Cerebellar cortex (tissue), 1 donor: ENCODE measurements around the gene GPRC5C.

Source experiments
- DNase-seq: peaks from one replicate; pipeline ENCODE4 v3.0.0-alpha.2; 2015; ENCODE audit warnings: low spot score

GPRC5C gene

DNA sequence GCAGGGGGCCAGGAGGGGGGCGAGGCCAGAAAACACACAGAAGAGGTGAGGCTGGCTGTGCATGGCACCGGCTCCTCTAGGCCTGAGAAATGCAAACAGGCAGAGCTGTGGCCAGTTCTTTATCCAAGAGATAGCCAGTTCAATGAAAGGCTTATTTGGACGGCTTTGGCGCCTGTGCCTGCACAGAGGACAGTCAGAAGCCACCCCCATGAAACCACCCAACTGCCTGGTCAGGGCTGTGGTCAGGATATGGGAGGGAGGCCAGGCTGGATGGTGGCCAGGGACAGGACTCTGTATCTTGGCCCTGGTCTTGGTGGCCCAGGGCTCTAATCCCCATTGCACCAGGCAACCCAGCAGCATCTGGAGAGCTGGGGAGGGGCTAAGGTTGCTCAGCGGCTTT lies 24.5 kb upstream of the GPRC5C start:
- DNase-seq, result no peak

DNA sequence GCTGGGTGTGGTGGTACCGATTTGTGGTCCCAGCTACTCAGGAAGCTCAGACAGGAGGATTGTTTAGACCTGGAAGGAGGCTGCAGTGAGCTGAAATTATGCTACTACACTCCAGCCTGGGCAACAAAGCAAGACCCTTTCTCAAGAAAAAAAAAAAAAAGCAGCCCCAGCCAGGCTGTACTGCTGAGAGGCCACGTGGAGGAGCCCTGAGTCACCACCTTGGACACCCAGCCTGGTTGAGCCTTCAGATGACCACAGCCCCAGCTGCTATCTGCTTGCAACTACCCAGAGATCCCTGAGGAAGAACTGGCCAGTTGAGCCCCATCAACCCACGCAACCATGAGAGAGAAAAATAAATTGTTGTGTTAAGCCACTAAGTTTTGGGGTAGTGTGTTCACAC lies 23.6 kb upstream of the GPRC5C start:
- DNase-seq, result no peak

DNA sequence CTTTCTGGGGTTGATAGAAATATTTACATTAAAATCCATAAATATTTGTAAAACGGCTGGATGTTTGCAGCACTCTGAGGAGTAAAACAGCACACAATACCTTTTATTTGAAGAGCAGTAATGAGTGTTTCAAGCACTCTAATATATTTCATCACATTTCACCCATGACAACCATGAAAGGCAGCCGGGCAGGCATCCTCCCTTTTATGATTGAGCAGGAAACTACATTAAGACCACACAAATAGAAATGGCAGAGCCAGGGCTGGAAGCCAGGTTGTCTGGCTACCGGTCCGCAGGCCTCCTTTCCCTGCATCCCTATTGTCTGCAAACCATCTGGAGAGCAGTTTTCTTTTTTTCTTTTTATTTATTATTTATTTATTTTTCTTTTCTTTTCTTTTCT lies 23.1 kb upstream of the GPRC5C start:
- peak; percentile 86 for DNase-seq

DNA sequence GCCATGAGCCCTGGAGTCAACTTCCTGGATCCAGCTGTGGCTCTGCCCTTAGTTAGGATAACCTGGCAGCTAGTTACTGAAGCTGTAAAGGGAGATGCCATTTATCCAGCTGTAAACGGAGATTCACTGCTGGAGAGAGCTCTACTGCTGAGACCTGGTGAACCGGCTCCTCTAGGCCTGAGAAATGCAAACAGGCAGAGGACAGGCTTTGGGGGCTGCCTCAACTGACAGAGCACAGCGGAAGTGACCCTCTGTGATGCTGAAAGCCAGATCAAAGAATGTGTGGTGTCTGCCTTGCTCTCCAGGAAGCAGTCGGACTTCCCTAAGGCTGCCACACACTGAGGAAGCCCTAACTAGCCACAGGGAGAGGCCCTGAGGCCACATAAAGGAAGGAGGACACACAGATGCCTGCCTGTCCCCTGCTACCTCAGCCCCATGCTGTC lies 21.9 kb upstream of the GPRC5C start:
- DNase-seq, result no peak

DNA sequence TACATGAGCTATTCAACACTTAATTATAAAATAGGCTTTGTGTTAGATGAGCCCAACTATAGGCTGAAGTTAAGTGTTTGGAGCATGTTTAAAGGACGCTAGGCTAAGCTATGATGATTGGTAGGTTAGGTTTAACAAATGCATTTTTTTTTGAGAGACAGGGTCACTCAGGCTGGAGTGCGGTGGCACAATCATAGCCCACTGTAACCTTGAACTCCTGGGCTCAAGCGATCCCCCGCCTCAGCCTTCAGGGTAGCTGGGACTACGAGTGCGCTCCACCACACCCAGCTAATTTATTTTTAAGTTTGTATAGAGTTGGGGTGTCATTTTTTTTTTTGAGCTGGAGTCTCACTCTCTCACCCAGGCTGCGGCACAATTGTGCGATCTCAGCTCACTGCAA lies 19.3 kb upstream of the GPRC5C start:
- no peak for DNase-seq

DNA sequence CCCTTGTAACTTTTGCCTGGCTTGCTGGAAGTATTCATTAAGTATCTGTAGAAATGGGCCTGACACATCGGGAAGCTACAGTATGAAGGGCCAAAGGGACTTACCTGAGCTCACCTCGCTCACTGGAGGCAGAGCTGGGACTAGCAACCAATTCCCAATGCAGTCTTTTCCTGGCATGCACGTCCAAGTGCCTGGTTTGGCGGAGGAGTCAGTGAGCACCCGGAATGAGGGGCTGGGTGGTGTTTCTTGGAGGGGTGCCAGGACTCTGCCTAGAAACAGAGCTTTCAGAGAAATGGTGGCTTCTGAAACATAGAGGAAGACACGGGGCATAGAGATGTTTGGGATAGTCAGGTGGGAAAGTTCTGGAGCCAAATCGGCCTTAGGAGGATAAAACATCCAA lies 18.4 kb upstream of the GPRC5C start:
- DNase-seq, result no peak

DNA sequence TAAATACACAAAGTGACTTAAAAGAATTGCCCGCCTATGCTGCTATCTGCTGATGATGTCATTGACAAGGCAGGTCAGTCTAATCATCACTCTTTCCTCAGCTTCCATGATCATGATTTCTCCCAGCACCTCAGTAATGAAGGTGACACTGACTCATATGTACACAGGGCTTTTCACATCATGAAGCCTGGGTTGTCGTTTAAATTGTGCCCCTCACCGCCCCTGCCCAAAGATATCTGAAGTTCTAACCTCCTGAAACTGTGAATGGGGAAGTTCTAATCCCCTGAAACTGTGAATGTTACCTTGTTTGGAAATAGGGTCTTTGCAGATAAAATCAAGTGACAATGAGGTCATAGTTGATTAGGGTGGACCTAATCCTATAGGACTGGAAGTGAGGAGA lies 17.4 kb upstream of the GPRC5C start:
- no peak for DNase-seq

DNA sequence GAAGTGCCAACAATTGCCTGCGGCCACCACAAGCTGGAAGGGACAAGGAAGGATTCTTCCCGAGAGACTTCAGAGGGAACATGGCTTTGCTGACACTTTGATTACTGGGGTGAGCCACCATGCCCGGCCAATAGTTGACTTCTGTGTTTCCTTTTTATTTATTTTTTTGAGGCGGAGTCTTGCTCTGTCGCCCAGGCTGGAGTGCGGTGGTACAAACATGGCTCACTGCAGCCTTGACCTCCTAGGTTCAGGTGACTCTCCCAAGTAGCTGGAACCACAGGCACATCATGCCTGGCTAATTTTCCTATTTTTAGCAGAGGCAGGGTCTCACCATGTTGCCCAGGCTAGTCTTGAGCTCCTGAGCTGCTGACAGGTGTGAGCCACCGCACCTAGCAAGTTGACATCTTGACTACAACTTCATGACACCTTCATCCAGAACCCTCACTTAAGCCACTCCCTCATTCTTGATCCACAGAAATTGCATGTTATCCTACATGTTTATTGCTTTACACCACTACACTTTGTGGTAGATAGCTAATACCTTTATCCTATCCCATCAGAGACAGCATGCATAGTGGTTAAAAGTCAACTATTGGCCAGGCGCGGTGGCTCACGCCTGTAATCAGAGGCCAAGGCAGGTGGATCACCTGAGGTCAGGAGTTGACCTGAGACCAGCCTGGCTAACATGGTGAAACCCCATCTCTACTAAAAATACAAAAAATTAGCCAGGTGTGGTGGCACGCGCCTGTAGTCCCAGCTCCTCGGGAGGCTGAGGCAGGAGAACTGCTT lies 16.1 kb upstream of the GPRC5C start:
- DNase-seq, result no peak

DNA sequence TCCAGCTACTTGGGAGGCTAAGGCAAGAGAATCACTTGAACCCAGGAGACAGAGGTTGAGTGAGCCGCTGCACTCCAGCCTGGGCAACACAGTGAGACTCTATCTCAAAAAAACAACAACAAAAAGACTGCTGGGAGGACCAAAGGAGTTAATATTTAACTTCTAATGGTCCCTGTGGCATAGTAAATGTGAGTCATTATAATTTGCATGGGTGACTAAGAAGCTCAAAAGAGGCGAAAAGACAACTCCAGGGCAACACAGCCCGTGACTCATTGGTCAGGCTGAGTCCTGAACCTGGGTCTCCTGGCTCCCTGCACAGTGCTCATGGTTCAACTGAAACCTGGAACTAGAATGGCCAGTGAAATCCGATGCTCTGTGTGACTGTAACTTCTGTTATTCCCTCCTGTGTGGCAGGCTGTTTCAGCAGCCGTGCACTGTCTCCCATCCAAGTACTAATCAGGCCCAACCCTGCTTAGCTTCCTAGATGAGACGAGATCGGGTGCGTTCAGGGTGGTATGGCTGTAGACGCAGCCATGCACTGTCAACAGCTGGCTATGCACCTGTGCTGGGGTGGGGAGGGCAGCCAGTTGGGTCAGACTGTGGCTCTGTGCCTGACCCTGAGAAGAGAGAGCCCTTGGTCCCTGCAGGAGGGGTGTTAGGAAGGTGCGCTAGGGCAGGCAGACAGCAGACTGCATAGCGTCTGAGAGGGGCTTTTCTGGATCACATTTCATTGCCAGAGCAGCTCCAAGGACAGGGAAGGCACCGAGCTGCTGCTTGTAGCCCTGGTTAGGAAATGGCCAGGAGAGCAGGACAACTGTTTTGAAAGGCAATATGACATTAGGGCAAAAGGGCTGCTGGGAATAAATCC lies 14.5 kb upstream of the GPRC5C start:
- no peak for DNase-seq

DNA sequence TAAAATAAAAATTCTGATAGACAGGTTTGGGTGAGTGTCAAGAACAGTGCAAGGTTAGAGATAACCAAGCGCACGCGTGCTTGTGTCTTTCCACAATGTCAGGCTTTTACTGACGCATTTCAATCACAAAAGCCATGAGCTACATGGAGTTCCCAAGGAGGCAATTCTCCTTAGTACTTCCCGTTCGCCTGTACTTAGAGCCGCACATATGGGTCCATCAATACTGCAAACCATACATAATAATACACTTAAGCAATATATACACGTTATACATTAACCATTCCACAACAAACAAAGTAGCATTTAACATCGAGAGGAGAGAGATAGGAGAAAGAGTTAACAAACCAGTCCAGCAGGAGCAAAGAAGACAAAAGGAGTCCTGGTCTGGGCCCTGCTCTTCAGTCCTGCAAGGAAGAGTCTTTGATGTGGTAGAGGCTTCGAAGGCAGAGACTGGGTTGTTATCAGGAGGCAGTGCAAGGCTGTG lies 11.9 kb upstream of the GPRC5C start:
- DNase-seq, result no peak

DNA sequence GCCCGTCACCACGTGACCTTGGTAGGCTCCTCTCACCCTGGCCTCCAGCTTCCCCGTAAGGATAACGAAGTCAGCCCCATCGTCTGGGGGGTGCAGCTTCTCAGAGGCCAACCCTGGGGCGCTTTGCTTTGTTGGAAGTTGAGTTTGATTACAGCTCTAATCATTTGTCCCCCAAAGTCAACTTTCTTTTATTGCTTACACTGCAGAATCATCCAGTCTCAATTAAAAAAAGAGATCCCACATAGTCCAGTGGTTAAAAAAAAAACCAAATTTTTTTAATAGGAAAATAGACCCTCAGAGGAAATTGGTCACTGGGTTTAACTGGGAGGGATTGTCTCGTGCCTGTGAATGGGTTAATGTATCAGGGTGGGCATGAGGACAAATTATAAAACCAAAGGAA lies 7.8 kb upstream of the GPRC5C start:
- no peak for DNase-seq

DNA sequence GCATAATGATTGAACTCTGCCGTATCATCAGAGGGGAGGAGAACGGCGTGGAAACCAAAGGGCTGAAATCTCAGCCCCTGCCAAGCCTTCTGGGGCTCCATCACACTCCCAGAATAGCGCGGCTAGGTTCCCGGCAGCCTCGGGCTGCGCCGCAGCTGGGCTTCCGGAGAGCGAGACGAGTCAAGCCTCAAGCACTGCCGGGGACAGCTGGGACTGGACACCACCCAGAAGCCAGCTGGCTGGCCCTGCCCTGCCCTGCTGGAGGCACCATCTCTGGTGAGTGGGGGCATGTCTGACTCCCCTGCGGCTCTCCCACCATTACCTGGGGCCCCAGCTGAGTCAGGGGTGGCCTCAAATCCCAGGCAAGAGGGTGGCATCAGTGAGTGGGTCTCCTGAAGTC lies 7.2 kb upstream of the GPRC5C start:
- no peak for DNase-seq

DNA sequence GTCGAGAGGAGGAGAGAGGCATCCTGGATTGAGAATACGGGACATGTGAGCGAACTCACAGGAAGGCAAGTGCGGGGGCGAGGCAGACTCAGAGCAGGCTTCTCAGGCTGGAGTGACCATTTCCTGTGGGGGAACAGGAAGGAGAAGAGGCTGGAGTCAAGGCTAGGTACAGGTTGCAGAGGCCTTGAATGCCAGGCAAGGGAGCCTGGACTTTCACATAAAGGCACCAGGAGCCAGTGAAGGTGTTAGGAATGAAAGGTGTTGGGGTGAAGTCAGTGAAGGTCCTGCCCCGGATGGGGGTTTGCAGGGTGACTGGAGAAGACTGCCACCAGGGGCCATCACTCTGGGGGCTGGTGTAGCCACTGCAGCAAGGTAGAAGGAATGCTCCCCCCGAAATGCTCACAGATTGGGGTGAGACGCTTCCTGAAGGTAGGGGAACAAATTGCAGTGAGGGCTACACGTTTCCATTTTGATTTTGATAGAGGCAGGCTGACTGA lies 5.3 kb upstream of the GPRC5C start:
- no peak for DNase-seq

DNA sequence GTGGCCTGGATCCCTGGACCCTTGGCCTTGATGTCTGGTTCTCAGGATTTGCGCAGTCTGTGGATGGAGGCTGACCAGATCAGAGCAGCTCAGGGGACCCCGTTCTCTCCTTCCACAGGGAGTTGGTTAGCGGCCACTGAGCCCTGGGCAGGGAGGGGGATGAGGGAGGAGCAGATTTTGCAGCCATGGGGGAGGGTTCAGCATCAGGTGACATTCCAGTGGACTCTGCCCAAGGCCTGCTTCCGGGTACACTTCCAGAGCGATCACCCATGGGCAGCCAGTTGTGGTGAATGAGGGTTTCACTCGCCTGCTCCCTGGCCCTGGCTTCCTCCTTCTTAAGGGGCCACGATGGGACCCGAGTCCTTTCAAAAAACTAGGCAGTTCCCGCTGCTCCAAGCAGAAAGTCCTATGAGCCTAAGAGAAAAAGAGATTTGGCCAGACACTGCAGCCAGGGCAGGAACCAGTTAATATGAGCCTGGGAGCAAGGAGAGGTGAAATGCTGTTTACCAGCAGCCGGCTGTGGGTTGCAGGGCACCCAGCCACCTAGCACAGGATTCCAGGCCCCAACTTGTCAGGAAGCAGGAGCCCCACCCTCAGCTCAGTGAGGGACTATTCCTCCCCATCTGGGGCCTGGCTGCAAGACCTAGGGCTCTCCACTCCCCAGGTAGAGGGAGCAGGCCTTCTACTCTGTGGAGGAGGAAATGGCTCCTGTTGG lies 4.7 kb upstream of the GPRC5C start:
- DNase-seq, result no peak

DNA sequence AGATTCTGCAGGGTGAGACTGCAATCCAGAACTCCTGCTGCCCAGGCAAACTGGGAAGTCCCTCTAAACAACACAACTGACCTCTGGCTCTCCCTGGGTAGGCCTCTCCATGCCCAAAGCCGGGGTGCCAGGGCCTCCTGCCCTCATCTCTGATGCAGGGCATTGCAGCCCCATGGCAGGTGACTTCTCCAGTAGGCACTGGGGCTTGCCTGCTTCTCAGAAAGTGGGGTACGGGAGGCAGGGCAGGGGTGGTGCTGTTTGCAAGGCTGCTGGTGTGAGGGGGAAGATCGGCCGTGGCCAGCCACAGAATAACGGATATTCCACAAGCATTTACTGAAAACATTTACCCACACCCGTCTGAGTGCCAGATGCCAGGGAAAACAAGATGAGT lies 4.1 kb upstream of the GPRC5C start:
- DNase-seq, result no peak

DNA sequence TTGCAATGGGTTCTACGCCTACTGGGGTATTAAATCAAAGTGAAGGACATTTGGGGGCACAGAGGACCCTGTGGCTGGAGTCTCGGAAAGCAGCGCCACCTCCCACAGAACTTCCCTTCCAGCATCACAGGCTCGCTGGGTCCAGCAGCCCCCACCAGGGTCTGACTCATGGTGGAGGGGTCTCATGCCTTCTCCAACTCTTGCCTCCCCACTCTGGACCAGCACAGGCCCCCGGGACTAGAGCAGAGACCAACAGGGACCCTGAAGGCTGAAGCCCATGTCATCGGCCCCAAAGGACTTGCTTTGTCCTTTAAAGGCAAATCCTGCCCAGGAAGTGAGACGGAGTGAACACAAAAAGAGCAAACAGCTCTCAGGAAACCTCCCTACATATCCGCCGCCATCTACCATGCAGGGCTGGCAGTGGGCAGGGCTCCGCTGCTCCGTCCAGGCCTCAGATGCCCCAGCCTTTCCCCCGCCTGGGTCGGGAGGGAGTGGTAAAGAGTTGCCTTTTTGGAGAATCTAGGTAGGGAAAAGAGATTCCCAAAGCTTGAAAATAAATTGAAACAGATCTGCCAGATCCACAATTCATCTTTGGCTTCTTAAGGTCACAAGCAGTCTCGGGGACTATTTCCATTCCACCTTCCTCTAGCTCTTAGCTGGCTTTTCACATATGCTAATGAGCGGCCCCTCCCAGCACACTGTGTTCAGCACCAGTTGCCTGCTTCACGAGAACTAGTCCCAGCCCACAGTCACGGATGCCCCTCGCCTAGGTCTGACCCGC lies 2.1 kb upstream of the GPRC5C start:
- DNase-seq, result peak; percentile 80

DNA sequence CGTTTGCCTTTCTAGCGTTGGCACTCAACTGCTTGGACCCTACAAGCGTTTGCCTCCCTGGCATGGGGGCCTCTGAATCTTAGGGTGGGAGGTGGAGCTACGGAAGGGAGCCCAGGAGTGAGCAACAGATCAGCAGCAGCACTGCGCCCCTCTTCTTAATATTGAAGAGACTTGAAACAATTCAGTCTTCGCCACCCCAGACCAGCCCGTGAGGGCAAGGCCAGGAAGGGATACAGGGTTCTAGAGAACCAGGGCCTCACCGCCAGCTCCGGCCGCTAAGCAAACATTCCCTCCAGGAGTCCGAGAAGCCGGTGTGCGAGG lies 1.5 kb upstream of the GPRC5C start:
- DNase-seq, result no peak

DNA sequence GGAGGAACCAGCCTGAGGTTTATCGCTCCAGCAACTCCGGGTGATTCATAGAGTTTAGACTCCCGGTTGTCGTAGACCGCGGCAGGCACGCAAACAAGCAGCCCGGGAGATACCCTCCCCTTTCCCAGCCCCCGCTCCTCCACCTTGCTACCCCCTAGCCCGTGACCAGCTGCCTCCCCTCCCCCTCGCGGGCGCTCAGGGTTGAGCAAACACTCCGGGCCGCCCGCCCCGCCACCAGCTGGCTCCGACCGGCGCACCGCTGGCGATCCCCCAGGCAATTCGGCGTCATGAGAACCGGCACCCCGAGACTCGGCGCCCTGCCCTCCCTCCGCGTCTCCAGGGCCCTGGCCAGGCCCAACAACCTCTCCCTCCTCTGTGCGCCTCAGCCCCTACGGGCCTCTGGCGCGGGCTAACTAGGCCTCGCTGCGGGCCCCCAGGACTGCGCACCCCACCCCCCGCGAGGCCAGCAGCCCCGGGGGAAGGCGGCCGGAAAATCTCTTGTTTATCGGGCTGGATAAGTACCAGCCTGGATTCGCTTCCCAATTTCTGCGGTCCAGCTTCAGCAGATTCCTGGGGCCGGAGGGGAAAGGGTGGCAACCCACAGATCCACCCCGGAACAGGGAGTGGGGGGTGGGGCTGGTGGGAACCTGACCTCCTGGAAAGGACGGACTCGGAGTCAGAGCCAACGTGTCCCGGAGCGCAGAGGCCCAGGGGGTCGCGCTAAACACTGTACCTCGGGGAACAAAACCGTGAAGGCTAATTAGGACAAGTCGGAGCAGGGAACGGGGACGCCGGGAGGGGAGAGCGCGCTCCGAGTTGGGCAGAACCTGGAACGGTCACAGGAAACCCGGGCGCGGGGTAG lies 951 bp upstream of the GPRC5C start:
- peak; percentile 63 for DNase-seq

DNA sequence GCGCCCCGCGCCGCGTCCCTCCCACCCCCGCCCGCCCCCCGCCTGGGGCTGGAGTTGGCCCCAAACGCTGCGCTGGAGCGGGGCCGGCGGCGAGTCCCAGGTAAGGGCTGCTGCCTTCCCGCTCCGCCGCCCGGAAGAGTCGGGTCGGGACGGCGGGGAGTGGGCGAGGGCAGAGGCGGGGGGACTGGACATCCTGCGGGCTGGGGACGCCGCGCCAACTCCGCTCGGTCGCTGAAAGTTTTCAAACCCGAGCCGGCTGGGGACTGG lies 469 bp downstream of the GPRC5C start:
- DNase-seq, result no peak

DNA sequence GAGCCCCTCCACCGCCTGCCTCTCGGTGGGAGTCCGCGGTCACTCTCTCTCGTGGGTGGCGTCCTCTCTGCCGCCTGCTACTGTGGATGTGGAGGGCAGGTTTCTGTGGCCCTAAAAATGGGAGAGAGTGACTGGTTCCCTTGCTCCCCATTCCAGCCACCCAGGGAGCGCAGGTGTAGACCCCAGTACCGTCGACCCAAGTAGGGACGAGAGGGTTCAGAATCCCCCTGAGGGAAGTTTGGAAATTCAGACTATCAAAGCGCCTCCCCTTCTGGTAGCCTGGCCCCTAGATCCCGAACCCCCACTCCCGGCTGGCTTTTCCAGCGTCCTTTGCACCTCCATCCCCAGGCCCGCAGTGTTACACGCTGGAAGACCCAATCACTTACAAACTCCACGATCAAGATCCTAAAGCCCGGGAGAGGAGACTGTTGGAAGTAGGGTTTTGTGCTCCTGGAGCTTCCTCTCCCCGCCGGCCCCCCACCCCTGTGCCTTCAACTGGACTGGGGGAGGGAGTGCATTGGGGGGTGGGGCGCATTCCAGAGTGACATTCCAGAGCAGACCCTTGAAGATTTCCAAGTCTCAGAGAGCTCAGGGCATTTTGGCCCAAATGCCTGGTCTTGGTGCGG lies 991 bp downstream of the GPRC5C start:
- peak; percentile 19 for DNase-seq
